AG04449 (cell line): ENCODE measurements around the gene KLRF2.

Experiments used
- CTCF ChIA-PET: fragments of 350-600 bp; formaldehyde crosslinking; extraction: SDS; loops from one replicate; lab custom pipeline; 2021; ENCODE audit warnings: antibody characterized with exemption; lab: Yijun Ruan, JAX
- POLR2A ChIA-PET: fragments of 400-600, 350-600 bp; formaldehyde crosslinking; extraction: SDS; loops from one replicate; lab custom pipeline; 2020; ENCODE audit warnings: antibody characterized with exemption, inconsistent platforms; lab: Yijun Ruan, JAX
- DNase-seq: peaks from one replicate; pipeline ENCODE4 v3.0.0-alpha.2; 2010; ENCODE audit warnings: low read depth, low spot score
- H3K4me3 ChIP-seq: 2 replicates; pipeline ENCODE4 v1.5.1; 2011; ENCODE audit warnings: low read depth, mild to moderate bottlenecking, control low read depth, low read length
- CTCF ChIP-seq: IDR thresholded peaks from one replicate; pipeline ENCODE4 v1.5.1; 2011; ENCODE audit warnings: mild to moderate bottlenecking, moderate library complexity, low read length, control low read depth, inconsistent platforms; ENCODE audit not compliant: insufficient read depth; ENCODE audit errors: missing control alignments

KLRF2 gene

GRCh38 chr12:9880532-9881078 lies 684 bp upstream of the KLRF2 start:
- H3K4me3 ChIP-seq: no peak overlapping the region
- TF ChIP-seq CTCF: no peak
- DNase-seq: no peak
- ChIA-PET POLR2A (no interaction called here), CTCF (no interaction called here)

- TF ChIP-seq CTCF: no peak
- no peak overlapping the region for H3K4me3 ChIP-seq
- ChIA-PET CTCF (no interaction called here), POLR2A (no interaction called here)
- DNase-seq: no peak
Observed at GRCh38 chr12:9881988-9882387, 699 bp downstream of the KLRF2 start.

GRCh38 chr12:9883175-9883574 lies 1.9 kb downstream of the KLRF2 start:
- POLR2A ChIA-PET: no interaction called here
- CTCF ChIA-PET: no interaction called here
- no peak for DNase-seq
- H3K4me3 ChIP-seq: no peak overlapping the region
- no peak for TF ChIP-seq CTCF

- no peak for DNase-seq
Observed at GRCh38 chr12:9888665-9889273, 7.5 kb downstream of the KLRF2 start.

GRCh38 chr12:9895215-9895971 lies 14.1 kb downstream of the KLRF2 start:
- no peak overlapping the region for H3K4me3 ChIP-seq
- no peak for TF ChIP-seq CTCF
- POLR2A ChIA-PET: no interaction called here
- CTCF ChIA-PET: interaction anchor here (1.0 kb wide), 2 partner anchors 11 to 145 kb away, joined by 3 read pairs; no protein-coding TSS in a partner anchor
- DNase-seq: no peak

More at GRCh38 chr12:9888665-9889273, 7.5 kb downstream of the KLRF2 start:
- CTCF ChIA-PET: no interaction called here
- POLR2A ChIA-PET: no interaction called here
- H3K4me3 ChIP-seq: no peak overlapping the region
- TF ChIP-seq CTCF: no peak

GRCh38 chr12:9897535-9897934 lies 16.2 kb downstream of the KLRF2 start:
- ChIA-PET POLR2A (no interaction called here), CTCF (no interaction called here)
- no peak overlapping the region for H3K4me3 ChIP-seq
- no peak for DNase-seq
- no peak for TF ChIP-seq CTCF
